ENCODE data around the gene TEAD1.

Gene TEAD1

GRCh38 chr11:12900496-12900895 lies 226.3 kb downstream of the TEAD1 start:
- DNase-seq (ENCODE audit: low read depth), result peak; percentile 97

- no peak for DNase-seq (ENCODE audit: low read depth)
These were observed 227.1 kb downstream of the TEAD1 start for GRCh38 chr11:12901272-12901671.

GRCh38 chr11:12901874-12902481 lies 227.8 kb downstream of the TEAD1 start:
- DNase-seq (ENCODE audit: low read depth), result peak; percentile 49

DNA sequence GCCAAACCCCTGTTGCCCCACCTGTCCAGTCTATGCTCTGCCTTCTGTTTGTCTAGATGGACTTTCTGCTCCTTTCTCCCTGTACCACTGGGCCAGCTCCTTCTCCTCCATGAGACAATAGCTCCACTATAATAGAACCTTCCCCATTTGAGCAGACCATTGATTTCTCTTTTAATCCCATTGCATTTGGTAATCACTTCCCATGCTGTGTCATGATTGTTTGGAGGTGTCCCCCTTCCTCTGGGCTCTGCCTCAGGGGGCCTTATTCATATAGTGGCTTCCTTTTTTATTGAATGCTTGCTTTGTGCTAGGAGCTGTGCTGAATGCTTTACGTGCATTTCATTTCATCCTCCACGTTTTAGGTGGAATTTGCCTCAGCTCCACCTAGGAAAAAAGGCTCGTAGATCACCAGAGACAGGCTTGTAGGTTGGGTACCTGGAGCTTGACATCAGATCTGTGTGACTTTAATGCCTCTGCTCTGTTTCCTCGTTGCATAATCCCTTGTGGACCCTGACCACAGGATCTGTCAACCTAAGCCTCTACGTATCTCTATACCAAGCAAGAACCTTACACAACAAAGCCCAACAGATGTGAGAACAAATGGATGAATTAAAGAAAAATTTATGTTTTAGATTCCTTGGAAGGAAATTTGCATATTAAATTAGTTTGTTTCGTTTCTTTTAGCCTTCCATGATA lies 228.7 kb downstream of the TEAD1 start:
- DNase-seq (ENCODE audit: low read depth), result no peak

- no peak for DNase-seq (ENCODE audit: low read depth)
These were observed 231.2 kb downstream of the TEAD1 start for GRCh38 chr11:12905435-12905834.

- no peak for DNase-seq (ENCODE audit: low read depth)
These were observed 232.3 kb downstream of the TEAD1 start for GRCh38 chr11:12906501-12906900.

DNA sequence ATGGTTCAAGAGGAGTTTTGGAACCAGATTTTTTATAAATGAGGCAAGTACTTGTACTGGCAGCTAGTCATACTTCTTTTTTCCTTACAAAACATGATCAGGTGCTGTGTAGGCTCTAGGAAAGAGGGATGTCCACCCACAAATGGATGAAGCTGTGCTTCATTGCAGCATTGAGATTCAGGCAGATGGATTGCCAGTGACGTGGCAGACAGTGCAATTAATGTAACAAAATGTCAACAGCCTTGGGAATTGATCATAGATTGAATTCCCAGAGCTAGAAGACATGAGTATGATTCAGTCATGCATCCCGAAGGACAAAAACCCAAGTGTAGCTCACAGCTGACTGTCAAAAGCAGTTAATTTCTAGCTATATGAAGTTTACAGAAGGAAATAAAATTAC lies 235.7 kb downstream of the TEAD1 start:
- no peak for DNase-seq (ENCODE audit: low read depth)

DNA sequence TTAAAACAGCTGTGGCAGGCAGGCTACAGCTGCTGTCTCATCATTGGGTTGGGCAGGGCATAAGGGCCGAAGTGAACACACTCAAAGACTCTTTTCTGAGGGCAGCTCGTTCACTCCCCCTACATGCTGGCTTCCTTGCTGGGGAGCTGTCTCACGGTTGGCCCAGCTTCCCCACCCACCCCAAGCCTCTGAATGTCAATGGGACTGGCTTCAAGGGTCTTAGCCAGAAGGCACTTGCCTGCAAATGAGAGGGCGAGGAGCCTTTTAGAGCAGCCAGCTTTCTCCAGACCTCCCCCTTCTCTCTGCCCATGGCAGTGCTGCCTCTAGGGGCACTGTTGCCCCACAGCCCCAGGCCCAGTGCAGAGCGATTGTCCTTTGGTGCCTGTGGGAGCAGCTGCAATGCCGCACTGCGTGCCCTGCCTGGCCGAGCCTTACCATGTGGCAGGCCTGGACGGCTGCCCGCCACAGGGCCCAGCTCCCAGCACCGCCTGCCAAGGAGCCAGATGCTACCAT lies 240.2 kb downstream of the TEAD1 start:
- DNase-seq (ENCODE audit: low read depth), result no peak

DNA sequence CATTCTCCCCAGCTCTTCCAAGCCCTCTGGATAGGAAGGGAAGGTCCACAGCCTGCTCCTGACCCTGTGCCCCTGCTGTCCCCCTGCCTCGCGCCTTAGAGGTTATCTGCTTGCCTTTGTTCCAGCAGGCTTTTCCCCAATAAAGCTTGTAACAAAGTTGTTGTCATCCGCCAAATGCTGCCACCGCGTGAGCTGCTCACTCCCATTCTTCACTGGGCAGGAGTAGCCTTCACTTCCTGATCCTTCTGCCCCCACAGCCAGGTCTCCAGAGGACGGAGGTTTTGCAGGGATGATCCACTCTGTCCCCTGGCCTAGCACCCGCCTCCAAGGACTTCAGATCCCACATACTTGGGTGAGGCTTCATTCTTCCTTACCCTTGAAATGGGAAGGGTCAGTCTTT lies 240.9 kb downstream of the TEAD1 start:
- no peak for DNase-seq (ENCODE audit: low read depth)

GRCh38 chr11:12917822-12918221 lies 243.6 kb downstream of the TEAD1 start:
- no peak for DNase-seq (ENCODE audit: low read depth)

DNA sequence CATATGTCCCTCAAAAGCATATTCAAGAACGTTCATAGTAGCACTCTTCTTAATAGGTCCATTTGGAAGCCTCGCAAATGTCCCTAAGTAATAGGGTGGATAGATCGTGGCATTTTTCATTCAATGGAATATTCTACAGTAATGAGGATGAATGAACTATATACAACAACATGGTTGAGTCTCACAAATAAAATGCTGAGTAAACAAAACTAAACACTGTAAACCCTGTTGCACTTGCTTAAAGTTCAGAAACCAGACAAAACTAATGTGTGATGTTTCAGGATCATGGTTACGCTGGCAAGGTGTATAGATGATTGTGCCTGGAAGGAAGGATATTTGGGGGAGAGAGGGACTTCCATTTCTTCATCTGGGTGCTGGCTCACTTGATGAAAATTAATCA lies 244.4 kb downstream of the TEAD1 start:
- DNase-seq (ENCODE audit: low read depth), result no peak

DNA sequence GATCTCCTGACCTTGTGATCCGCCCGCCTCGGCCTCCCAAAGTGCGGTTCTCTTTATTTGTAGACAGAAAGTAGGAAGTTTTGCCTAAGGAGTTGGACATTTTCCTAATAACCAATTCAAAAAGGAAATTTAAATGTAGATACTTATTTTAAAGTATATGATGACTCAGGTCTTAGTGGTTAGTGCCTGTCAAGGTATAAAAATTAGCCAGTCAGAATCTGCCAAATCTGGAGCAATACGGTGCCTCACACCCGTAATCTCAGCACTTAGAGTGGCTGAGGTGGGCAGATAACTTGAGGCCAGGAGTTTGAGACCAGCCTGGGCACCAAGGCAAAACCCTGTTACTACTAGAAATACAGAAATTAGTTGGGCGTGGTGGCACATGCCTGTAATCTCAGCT lies 248.2 kb downstream of the TEAD1 start:
- no peak for DNase-seq (ENCODE audit: low read depth)

GRCh38 chr11:12922980-12923507 lies 248.8 kb downstream of the TEAD1 start:
- no peak for DNase-seq (ENCODE audit: low read depth)

DNA sequence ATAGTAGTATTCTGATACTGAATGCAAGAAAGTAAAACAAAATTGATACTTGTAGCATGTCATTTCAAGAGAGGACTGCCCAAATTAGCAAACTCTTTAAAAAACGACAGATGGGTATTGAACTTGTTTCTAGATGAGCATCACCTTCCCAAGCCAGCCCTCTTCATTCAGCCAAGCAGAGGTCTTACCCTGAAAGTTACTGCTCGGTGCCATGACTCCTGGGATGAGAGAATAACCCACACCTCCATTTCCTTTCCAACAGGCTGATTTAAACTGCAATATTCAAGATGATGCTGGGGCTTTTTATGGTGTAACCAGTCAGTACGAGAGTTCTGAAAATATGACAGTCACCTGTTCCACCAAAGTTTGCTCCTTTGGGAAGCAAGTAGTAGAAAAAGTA lies 250.4 kb downstream of the TEAD1 start:
- DNase-seq (ENCODE audit: low read depth), result no peak

DNA sequence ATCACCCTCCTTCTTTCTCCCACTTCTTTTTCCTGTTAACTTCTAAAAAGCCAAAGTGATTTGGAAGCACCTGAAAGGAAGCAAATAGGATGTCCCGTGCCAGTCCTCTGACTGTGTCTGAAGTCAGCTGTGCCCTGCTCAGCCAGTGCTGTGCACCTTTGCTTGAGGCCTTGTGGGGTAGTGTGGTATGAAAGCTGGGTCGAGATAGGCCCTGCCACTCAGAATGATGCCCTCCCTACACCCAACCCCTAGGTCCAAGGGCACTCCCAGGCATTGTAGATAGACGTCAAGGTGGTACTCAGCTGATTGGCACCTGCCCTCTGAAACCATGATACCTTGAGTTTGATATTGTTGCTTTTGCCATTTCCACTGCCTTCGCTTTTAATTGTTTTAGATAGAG lies 251.3 kb downstream of the TEAD1 start:
- DNase-seq (ENCODE audit: low read depth), result no peak

GRCh38 chr11:12927221-12927620 lies 253.0 kb downstream of the TEAD1 start:
- no peak for DNase-seq (ENCODE audit: low read depth)

DNA sequence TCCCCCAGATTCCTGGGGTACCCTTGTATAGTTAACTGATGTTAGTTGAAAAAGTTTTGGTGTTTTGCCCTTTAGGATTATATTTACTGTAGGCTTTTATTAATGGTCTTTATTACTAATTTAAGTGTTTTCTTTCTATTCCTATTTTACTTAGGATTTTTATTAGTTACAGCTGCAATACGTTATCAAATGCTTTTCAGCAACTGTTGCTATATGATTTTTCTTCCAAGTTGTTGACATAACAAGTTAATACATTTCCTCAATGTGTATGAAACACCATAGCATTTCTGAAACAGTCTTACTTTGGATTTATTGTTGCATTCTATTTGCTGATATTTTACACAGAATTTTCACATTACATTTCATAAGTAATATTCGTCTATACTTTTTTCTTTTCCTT lies 253.7 kb downstream of the TEAD1 start:
- no peak for DNase-seq (ENCODE audit: low read depth)

DNA sequence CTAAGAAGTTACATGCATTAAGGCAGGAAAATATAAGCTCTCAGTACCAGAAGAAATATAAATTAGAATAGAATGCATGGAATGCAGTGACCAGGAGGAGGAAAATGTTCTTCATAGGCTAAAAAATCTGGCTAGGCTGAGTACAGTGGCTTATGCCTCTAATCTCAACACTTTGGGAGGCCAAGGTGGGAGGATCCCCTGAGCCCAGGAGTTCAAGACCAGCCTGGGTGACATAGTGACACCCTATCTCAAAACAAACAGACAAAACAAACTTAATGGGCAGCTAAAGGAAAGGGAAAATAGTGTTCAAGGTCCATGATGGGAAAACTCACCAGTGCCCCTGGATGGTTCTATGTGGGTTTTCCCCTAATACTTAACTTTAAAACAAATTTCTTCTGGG lies 256.6 kb downstream of the TEAD1 start:
- peak; percentile 15 for DNase-seq (ENCODE audit: low read depth)

GRCh38 chr11:12932485-12932884 lies 258.3 kb downstream of the TEAD1 start:
- DNase-seq (ENCODE audit: low read depth), result no peak

- no peak for DNase-seq (ENCODE audit: low read depth)
These were observed 262.0 kb downstream of the TEAD1 start for GRCh38 chr11:12936200-12936599.

GRCh38 chr11:12938590-12939247 lies 264.5 kb downstream of the TEAD1 start:
- no peak for DNase-seq (ENCODE audit: low read depth)

GRCh38 chr11:12941671-12942070 lies 267.4 kb downstream of the TEAD1 start:
- DNase-seq (ENCODE audit: low read depth), result no peak

GRCh38 chr11:12942157-12942556 lies 267.9 kb downstream of the TEAD1 start:
- no peak for DNase-seq (ENCODE audit: low read depth)
